Neural progenitor cell (in vitro differentiated cells): ENCODE results near the gene TMEM109.
A peak's percentile ranks its signal among the peaks of the same experiment; 100 is the strongest.

ENCODE experiments used
- CTCF ChIP-seq: fragments of 200-600 bp; sonication (generic); IDR thresholded peaks from 2 replicates; pipeline ENCODE4 v1.5.1; 2017; ENCODE audit warnings: antibody characterized with exemption, mild to moderate bottlenecking
- EZH2 ChIP-seq: fragments of 200-600 bp; sonication (generic); IDR thresholded peaks from 2 replicates; pipeline ENCODE4 v1.6.1; 2017; ENCODE audit warnings: antibody characterized with exemption, mild to moderate bottlenecking, moderate library complexity
- EZH2phosphoT487 ChIP-seq: fragments of 200-600 bp; sonication (generic); IDR thresholded peaks from 2 replicates; pipeline ENCODE4 v1.6.1; 2017; ENCODE audit warnings: antibody characterized with exemption

- TF ChIP-seq CTCF = peak; percentile 66
- no peak for TF ChIP-seq EZH2
- no peak for TF ChIP-seq EZH2phosphoT487
These were observed 26.4 kb upstream of the TMEM109 start for GRCh38 chr11:60887556-60887955.
